NCI-H1105 (cell line): ENCODE measurements around the gene DHRS9.

Source experiments
- DNase-seq: peaks from one replicate; lab custom pipeline; 2025; lab: John Stamatoyannopoulos, UW

The DHRS9 gene

DNA sequence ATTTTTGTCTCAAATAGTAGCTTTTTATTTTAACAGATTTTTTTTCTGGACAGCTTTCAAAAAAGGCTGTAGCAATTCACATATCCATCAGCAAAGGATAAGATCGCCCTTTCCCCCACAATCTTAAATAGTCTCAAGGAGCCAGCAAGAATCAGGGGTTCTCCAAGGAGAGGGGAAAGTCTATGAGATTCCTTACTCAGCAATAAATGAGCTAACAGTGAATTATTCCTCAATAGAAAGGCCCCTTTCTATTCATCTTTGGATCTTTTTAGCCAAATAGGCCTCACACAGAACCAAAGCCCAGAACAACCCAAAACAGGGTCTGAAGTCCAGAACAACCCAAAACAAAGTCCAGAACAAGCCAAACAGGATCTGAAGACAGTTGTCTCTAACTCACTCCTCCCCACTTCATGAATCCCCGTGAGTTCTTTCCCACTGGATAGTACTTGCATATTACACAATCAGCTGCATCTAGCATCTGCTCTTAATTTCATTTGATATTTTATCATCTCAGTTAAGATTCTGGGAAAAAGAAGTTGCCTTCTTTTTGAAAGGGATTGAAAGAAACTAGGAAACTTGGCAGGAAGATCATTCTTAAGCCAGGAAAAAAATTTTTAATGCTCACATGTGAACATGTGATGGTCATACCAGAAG is 3.4 kb upstream of the DHRS9 start:
- no peak for DNase-seq

DNA sequence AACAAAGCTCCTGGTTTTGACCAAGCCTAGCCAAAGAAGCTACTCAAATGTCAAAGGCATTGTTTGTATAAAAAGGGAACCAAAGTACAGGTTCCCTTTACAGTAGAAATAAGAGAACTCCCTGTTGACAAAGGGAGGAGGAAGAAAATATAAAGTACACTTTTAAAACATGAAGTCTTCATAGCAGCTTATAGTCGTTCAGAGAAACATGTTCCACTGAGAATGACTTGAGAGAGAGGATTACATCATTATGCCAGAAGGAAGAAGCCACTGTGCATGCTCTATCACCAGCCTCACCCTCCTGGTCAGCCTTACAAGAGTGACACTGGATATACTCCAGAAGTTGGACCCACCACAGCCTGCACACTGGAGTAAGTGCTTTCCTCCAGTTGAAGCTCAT is 2.5 kb upstream of the DHRS9 start:
- DNase-seq: no peak

DNA sequence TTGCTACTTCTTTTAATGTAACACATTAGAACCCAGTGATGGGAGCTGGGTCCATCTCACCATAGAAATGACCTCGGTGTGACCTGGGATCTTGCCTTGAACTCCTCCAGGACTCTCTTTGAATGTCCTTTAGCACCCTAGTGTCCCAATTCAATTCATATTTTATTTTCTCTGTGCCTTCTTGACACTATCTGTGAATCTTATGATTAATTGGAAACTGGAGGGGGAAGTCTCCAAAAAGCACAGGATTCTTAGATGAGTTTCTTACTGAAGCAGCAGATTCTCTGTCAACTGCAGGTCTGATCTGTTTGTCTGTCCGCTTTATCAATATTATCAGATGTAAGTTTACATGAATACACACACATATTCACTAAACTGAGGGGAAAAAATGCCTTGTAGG is 470 bp downstream of the DHRS9 start:
- no peak for DNase-seq

DNA sequence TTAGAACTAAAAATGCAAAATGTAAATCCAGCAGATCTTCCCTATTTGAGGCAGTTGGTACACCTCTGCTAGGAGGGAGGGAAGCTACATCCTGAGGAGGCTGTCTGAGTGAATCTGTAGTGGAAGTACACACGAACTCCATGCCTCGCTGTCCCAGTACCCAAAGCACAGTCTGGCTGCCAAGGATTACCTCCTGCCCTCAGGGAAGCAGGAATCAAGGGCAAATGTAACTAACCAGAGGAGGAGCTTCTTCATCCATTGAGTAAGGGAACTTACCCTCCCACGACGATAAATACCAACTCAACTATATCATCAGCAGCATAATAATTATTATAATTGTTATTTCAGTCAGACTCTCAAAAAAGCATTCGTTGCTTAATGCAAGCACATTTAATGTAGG is 2.1 kb downstream of the DHRS9 start:
- no peak for DNase-seq

DNA sequence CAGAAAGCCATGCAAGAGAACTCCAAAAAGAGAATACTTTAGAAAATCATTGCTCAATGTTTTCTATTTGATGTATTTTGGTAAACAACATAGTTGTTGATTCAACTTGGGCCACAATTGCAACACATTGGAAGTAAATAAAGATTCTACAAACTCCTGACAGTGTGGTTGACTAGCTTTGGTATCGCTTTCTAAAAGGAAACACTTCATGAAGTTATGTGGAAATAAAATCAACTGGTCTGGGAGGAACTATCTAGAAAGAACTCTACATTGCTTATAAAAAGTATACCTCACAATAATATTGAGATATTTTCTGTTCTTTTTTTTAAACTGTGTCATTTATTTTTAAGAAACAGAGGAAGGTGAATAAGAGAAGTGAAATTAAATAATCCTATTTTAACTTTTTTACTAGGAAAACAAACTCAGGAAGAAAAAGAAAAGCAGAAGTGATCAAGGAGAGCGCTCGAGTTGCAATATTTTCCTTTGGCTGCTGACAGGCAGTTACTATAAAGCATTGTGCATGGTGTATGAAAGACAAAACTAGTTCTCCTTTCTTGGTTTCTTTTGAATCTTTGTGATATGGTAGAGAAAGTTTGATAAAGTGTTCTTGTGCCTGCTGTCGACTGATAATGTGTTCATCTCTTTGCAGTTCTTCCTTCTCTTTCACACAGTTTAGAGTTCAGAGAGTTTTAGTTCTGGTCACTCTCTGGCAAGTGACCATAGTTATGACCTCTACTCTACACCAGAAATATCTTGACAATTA is 3.0 kb downstream of the DHRS9 start:
- no peak for DNase-seq

DNA sequence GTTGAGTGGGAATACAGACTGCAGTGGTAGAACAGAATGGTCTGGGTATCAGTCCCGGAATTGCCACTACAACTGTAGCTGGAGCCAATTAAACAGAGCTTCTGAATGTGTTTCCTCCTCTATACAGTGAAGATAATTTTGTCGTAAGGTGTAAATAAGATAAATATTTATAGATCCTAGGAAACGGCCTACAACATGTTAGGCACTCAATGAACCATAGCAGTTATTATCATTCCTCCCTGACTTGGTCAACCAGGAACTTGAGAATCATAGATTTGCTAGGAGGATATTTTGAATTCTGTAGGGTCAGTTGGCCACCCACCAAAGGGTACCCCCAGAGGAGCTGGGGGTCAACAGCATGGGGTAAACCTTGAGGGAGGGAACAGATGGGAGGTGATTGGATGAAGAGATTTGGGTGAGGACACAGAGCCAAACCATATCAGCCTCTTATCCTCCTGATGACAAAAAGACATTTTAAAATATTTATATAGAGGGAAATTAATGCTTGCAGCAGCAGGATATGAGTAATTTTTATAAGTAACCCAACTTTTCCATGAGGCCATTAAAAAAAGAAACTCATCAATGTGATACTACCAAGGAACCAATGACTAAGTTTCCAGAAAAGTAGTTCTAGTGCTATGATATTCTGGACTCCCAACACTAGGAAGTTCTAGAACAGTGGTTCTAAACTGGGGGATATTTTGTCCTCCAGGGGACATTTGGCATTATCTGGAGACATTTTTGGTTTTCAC is 4.0 kb downstream of the DHRS9 start:
- DNase-seq: no peak

DNA sequence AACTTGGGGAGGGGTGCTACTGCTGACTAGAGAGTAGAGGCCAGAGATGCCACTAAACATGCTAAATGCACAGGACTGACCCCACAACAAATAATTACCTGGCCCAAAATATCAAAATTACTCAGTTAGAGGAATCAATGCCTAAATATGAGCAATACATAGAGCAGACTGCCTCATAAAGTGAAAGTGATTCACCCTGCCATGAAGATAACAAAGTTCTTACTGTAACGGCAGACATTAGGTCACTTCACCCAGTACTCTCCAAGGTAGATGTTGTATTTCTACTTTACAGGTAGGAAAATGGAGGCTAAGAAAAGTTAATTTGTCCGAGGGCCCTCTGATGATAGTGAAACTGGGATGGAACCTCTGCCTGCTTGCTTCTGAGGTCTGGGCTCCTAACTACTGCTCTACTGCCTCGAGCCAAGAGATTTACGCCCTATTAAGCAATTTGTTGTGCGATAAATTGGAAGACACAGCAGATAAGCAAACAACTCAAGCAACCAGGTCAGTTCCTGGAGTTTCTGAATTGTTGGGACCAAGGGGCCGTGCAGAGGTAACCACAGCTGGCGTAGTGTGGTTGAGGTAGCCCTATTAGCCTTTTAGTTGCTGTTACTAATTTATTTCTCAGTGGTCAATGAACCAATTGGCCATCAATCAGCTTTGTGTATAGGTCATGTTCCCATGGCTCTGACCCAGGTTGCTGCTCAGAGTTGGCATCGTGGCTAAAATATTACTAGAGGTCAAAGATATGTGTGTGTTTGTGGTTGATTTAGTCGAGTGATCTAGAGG is 4.8 kb downstream of the DHRS9 start:
- no peak for DNase-seq

DNA sequence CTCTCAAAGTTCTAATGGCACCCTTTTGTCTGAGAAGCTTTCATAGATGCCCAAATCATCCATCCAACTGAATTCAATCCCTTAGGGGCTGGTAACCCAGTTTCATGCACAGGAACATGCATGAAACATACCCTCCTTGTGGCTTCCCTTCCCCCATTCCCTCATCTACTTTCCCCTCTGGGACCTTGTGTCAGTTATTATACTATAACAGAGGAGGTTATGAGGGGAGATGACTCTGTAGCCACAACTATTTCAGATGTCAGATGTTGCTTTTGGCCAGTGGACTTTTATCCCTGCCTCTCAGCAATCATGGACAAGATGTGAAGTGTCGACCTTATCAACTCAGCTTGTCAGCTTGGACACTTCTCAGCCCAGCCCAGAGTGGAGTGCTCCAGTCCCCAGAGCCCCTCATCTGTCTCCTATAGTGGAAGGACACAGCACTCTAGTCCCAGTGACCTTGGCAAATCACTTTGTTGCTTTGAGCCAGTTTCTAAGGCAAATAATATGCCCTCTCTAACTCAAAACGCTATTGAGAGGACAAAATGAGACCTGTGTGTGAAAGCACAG is 8.4 kb downstream of the DHRS9 start:
- DNase-seq: no peak

DNA sequence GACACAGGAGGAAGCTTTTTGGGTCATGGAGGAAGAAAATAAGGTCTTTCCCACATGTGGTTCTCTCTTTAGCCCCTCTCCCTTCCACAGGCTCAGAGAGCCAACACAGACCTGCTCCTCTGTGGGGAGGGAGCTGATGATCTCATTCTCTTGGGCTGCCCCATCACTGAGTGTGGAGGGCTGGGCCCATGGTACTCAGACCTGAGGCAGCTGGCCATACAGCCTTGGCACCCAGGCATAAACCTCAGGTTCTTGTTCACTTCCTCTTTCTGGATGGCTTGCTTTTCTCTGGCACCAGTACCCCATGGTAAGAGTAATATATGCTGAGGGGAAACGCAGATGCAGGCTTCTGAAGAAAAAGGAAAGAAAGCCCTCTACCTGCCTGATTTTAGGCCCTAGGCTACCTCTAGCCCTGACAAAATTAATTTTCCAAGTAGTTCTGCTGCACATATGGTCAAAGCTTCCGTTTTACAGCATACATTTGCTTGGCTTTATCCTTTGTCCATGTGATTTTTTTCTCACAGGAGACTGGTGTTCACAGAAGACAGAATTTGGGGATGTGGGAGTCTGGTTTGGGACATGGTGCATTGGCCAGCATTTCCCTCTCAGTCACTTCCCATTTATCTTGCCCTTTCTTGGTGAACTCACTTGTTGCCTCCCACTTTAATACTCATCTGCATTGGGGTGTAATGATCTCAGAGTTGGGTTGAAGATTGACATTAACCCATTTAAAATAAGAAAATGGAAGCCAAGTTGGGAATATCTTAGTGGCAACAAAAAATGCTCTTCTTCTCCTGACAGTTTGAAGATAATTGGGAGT is 11.1 kb downstream of the DHRS9 start:
- DNase-seq: no peak

DNA sequence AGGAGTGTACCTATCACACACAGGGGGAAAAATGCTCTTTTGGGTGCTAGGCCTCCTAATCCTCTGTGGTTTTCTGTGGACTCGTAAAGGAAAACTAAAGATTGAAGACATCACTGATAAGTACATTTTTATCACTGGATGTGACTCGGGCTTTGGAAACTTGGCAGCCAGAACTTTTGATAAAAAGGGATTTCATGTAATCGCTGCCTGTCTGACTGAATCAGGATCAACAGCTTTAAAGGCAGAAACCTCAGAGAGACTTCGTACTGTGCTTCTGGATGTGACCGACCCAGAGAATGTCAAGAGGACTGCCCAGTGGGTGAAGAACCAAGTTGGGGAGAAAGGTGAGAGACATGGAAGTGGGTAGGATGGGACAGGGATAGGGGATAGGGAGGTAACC is 12.2 kb downstream of the DHRS9 start:
- no peak for DNase-seq

DNA sequence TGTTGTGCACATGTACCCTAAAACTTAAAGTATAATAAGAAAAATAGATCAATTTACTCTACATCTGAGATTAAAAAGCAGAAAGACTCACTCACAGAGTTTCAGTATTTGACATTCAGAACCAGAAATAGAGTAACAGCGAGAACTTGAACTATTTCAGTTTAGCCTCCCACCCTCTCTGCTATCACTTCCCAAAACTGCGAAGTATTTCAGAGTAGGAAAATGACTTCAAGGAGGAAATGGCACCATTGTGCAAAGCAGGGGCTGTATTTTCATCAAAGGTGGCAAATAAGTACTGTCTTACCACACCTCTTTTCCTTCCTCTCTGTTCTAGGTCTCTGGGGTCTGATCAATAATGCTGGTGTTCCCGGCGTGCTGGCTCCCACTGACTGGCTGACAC is 13.6 kb downstream of the DHRS9 start:
- DNase-seq: no peak

DNA sequence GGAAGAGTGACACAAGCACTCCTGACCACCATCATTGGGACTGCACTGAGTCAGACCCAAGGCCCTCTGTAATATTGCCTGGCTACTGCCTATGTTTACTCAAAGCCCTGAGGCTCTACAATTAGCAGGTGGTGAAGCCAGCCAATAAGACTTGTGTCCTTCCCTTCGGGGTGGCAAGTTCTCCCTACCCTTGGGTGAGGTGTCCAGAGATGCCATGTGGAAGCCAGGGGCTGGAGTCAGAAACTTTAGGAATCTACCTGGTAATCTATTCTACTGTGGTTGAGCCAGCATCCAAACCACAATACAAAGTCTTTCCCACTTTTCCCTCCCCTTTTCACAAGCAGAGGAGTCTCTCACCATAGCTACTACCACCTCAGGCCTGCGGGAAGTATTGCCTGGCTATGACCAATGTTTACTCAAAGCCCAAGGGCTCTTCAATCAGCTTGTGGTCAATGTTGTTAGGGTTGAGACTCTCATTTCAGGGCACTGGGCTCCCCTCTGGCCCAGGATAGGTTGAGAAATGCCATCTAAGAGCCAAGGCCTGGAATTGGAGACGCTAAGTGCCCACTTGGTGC is 17.6 kb downstream of the DHRS9 start:
- DNase-seq: no peak

DNA sequence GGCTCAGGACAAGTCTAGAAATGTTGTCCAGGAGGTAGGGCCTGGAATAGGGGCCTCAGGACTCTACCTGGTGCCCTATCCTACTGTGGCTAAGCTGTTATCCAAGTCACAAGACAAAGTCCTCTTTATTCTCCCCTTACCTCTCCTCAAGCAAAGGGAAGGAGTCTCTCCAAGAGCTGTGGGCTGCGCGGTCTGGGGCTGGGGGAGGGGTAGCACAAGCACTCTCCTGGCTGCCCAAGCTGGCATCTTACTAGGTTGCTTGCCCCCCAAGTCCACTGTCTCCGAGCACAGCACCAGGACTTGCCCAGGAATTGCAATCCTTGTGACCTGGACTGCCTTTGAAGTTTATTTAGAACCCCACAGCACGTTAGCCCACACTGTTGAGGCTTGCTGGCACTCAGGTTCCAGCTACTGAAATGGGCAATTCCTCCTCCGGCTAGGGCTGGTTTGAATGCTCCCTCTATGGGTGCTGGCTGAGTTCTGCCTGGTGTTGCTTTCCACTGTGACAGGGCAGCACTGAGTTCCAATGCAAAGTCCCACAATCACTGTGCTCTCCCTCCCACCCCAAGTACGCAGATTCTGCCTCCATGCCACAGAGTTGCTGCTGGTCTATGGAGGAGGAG is 18.5 kb downstream of the DHRS9 start:
- DNase-seq: no peak

DNA sequence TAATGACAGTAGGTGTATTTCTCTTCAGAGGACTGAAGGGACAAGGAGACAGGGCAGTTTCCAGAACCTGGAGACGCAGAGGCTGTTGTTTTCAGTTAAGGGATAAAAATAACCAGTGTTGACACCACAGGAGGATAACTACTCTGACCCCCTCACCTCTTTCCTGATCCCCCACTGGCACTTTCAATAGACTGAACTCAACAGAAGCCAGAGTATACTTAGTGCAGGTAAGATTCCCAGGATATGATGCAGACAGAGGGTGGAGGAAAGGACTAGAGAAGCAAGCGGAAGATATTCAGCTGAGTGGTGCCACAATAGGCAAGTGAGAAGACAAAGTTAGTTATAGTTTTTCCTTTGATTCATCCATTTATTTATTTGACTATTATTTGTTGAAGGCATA is 19.8 kb downstream of the DHRS9 start:
- no peak for DNase-seq

DNA sequence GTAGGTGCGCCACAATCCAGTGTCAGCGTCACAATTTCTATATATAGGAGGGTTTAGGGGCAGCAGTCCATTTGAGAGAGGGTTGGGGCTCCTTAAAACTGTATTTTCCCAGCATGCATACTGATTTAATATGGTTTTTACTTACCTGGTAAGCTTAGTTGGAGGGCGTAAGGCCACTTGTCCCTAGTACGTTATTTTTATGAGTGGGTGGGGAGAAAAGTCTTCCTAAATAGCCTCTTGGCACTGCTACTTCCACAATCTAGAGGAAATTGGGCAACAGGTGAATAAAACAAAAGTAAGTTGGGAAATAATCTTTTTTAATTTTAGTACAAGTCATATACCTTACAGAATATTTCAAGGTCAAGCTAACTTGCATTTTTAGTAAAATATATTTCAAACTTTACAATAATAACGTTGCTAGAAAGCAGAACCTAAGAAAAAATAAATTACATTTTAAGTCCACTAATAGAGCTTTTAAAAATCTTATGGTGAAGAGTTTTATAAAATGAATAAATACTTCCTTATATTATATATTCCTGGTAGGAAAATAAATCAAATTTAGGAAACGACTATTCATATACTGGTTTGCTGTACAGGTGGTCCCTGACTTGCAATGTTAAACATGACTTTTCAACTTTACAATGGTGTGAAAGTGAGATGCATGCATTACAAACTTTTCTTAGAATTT is 20.9 kb downstream of the DHRS9 start:
- DNase-seq: no peak

DNA sequence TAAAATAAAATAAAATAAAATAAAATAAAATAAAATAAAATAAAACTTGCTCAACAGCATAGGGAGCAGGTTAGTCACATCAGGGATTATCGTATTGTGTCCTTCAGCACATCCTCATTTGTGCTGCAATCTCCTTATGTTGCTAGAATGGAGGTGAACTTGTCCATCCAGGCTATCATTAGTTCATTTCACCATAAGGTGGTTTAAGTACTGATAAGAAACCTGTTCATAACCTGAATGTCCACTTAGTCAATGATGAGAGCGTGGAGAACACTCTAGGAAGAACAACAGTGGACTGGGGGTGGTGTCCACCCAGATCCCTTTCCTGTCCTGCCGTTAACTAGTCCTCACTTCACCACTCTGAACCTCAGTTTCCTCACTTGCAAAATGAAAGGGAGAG is 21.9 kb downstream of the DHRS9 start:
- no peak for DNase-seq

DNA sequence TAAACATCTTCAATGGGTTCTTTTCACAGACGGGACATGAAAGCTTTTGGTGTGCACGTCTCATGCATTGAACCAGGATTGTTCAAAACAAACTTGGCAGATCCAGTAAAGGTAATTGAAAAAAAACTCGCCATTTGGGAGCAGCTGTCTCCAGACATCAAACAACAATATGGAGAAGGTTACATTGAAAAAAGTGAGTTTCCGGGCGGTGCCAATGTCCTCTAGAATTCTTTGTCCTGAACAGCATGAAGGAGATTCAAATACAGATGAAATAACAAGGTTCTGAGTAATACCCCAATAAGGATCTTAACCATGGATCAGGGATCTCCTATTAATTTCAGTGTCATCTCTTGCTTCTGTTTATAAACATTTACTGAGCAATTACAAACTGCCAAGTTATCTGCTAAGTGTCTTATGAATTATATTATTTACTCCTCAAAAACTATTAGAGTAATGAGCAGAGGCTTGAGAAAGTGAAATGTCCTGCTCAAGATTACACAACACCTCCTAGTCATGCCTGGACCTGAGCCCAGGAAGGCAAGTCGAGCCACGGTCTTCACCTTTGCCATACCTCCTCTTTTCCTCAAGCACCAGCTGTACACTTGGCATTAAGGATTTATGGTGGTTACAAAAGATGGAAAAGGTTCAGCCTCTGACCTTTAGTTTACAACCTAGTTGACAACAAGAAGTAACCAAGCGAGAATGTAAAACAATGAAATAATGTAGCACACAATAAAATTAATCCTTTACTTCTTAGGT is 22.6 kb downstream of the DHRS9 start:
- no peak for DNase-seq

DNA sequence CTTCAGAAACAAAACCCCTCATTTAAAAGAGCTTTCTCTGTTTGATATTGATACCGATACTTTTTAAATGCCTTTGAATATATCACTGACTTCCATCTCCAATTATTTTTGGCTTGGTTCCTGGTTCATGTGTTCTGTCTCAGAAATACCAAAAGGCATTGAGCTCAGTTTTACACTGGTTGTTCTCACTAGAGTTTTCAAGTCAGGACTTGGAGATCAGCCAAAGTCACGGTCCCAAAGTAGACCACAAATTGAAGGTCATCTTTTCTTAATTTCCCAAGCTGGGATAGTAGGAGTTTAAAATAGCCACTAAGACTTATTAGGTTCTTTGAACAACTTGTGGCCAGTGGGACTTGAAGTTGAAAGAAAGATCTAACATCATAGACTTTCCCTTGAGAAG is 24.2 kb downstream of the DHRS9 start:
- no peak for DNase-seq

DNA sequence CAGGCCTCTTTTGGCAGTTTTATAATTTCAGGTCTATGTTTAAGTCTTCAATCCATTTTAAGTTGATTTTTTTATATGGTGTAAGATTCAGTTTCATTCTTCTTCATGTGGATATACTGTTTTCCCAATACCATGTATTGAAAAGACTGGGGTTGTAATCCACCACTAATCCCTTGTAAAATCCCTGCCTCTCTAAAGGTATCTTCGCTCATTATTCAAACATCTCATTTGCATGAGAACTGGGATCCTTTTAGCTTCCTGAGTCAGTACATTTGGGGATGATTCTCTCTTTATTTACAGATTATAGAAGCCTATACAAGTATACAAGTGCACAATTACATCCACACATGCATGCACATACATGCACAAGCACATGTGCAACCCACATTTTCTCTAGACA is 25.3 kb downstream of the DHRS9 start:
- DNase-seq: no peak
